Esophagus muscularis mucosa (tissue), 4 donors: ENCODE data around the gene TGFBR2. TPM values are rescaled to one million over a fixed set of nuclear protein-coding genes. Genes with fewer than 3 reads are reported as not detected.

ENCODE experiments used
- DNase-seq: peaks from one replicate; pipeline ENCODE4 v3.0.0-alpha.2; 2017; ENCODE audit errors: extremely low spot score
- H3K27ac ChIP-seq, 4 donors: fragments of 200-600 bp; sonication (generic); replicated peaks in 1 of 4; 1 replicate in 3 of 4; 2 replicates in 1 of 4; pipeline ENCODE4 v1.5.1; 2016 to 2019; ENCODE audit warnings: mild to moderate bottlenecking in 1 of 4
- H3K27me3 ChIP-seq, 4 donors: fragments of 200-600 bp; sonication (generic); one replicate each; pipeline versions ENCODE4 v1.5.1 to v1.6.0; 2016 to 2019
- H3K36me3 ChIP-seq, 4 donors: fragments of 200-600 bp; sonication (generic); one replicate each; pipeline ENCODE4 v1.5.1; 2016 to 2019
- H3K4me1 ChIP-seq, 4 donors: fragments of 200-600 bp; sonication (generic); one replicate each; pipeline ENCODE4 v1.5.1; 2016 to 2019
- H3K4me3 ChIP-seq, 4 donors: fragments of 200-600 bp; sonication (generic); 1 replicate in 2 of 4; 2 replicates in 2 of 4; pipeline ENCODE4 v1.5.1; 2016 to 2019; ENCODE audit warnings: mild to moderate bottlenecking in 4 of 4, moderate library complexity in 1 of 4
- H3K9me3 ChIP-seq, 4 donors: fragments of 200-600 bp; sonication (generic); 1 replicate in 3 of 4; 2 replicates in 1 of 4; pipeline ENCODE4 v1.5.1; 2016 to 2019
- EP300 ChIP-seq: sonication (generic); formaldehyde crosslinking; IDR thresholded peaks from one replicate; pipeline ENCODE4 v1.6.1; 2017; ENCODE audit warnings: antibody characterized with exemption
- POLR2A ChIP-seq: fragments of 450-650 bp; IDR thresholded peaks from one replicate; pipeline ENCODE4 v1.6.1; 2017; ENCODE audit warnings: antibody characterized with exemption, moderate library complexity, mild to moderate bottlenecking, low read depth
- POLR2AphosphoS5 ChIP-seq, 2 donors: sonication (generic); formaldehyde crosslinking; IDR thresholded peaks; one replicate each; pipeline ENCODE4 v1.6.1; 2017; ENCODE audit warnings: antibody characterized with exemption in 2 of 2
- WGBS: methylation state at CpG from one replicate; pipeline ENCODE4 v1.1.5; 2018; 5-methylcytosine and 5-hydroxymethylcytosine counted together
- intact Hi-C: fragments of 100-400 bp; cut with DNase I; formaldehyde crosslinking; loops from one replicate; pipeline ENCODE4 v1.15.1; 2023
- total RNA-seq, 4 donors: library from RNA; depleted of rRNA; stranded (reverse); fragments of >200 nt; gene quantifications; one replicate each; pipeline versions ENCODE4 v1.1.0 to v1.2.1, GENCODE V29; 2016
- TF ChIP-seq, protein P1 (sequence below), 3 experiments: fragments of 200-600 bp in 2 of 3; fragments of 450-650 bp in 1 of 3; sonication (generic) in 2 of 3; IDR thresholded peaks; one replicate each; pipeline ENCODE4 v1.5.1; 2017 to 2019; ENCODE audit warnings: antibody characterized with exemption in 3 of 3, mild to moderate bottlenecking in 2 of 3, moderate library complexity in 1 of 3

Gene TGFBR2
- total RNA-seq, 4 donors from 2014 or later = 202 to 292 (median 261) TPM

DNA sequence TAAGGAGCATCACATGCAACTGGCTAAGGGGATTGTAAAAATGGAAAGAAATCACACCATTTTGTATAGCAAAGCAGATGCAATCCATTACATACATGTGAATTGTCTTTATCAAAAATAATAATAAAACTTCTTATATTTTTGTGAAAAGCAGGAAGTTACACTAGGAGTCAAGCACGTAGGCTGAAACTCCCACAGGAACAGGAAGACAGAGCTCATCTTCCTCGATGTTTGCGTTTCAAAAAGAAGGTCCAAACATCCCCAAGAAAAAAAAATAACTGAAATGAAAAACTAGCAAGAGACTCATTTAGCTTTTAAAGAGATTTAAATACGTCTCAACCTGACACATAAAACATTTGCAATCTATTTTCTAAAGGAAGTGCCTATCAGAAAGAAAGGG, 106.6 kb downstream of the TGFBR2 start:
- intact Hi-C loops = no loop called here
- TF ChIP-seq POLR2A (no peak), POLR2AphosphoS5 (IDR thresholded peaks at IDR 0.05) (no peak), EP300 (no peak)
- TF ChIP-seq, protein P1, sequence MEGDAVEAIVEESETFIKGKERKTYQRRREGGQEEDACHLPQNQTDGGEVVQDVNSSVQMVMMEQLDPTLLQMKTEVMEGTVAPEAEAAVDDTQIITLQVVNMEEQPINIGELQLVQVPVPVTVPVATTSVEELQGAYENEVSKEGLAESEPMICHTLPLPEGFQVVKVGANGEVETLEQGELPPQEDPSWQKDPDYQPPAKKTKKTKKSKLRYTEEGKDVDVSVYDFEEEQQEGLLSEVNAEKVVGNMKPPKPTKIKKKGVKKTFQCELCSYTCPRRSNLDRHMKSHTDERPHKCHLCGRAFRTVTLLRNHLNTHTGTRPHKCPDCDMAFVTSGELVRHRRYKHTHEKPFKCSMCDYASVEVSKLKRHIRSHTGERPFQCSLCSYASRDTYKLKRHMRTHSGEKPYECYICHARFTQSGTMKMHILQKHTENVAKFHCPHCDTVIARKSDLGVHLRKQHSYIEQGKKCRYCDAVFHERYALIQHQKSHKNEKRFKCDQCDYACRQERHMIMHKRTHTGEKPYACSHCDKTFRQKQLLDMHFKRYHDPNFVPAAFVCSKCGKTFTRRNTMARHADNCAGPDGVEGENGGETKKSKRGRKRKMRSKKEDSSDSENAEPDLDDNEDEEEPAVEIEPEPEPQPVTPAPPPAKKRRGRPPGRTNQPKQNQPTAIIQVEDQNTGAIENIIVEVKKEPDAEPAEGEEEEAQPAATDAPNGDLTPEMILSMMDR (IDR thresholded peaks at IDR 0.05) = no peak
- no peak overlapping the region for H3K4me3 ChIP-seq

DNA sequence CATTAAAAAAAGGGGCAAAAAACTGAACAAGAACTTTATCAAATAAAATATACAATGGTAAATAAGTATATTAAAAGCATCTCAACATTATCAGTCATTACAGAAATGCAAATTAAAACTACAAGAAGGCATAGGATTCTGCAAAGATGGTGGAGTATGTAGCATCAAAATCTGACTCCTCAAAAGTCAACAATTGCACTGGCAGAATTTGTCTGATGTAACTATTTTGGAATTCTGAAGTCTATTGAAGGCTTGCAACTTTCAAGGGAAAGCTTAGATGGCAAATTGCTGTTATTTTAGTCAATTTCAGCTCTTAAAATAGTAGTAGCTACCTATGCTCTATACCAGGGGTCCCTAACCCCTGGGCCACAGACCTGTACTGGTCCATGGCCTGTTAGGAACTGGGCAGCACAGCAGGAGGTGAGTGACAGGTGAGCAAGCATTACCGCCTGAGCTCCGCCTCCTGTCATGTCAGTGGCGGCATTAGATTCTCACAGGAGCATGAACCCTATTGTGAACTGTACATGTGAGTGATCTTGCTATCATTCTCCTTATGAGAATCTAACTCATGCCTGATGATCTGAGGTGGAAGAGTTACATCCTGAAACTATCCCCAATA, 107.6 kb downstream of the TGFBR2 start:
- TF ChIP-seq POLR2A (no peak), POLR2AphosphoS5 (IDR thresholded peaks at IDR 0.05) (no peak), EP300 (no peak)
- TF ChIP-seq, protein P1 (IDR thresholded peaks at IDR 0.05) = no peak
- H3K27ac ChIP-seq = no peak overlapping the region

More for the DNA sequence above, 106.6 kb downstream of the TGFBR2 start:
- H3K27ac ChIP-seq = no peak overlapping the region
- DNase-seq = no peak
- H3K4me1 ChIP-seq = peaks cover 0 to 6% (median 0%) of the 10 kb centered on the region in 4 donors
- H3K36me3 ChIP-seq = no peaks in the 10 kb centered on the region
- whole genome bisulfite sequencing = 80% methylated on average over 4 of the region's 4 CpGs
- no peaks in the 10 kb centered on the region for H3K27me3 ChIP-seq
- no peaks in the 10 kb centered on the region for H3K9me3 ChIP-seq

DNA sequence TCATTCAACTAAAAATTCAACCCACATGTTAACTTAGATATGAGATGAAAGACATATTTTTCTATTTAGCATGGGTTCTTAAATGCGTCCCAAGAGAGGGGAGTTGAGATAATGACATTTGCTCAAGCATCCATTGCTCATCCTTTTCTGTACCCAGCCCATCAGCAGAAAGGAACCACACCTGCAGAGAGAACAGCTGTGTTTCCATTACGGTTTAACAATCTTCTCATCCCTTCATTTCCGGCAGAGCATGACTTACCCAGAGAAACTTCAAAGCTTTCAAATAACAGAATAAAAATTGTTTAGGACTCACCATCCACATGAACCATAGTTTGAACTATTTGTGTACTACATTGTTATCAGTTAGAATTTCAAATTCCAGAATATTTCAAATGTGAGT, 113.1 kb downstream of the TGFBR2 start:
- intact Hi-C loops = no loop called here
- no peak overlapping the region for H3K4me3 ChIP-seq
- H3K27ac ChIP-seq = no peak overlapping the region
- no peaks in the 10 kb centered on the region for H3K9me3 ChIP-seq
- WGBS = 87% methylated on average over 3 of the region's 3 CpGs
- H3K27me3 ChIP-seq = no peaks in the 10 kb centered on the region
- no peak for DNase-seq
- TF ChIP-seq, protein P1 (IDR thresholded peaks at IDR 0.05) = no peak
- TF ChIP-seq POLR2A = no peak
- no peak for TF ChIP-seq EP300
- TF ChIP-seq POLR2AphosphoS5 (IDR thresholded peaks at IDR 0.05) = no peak
- H3K36me3 ChIP-seq = no peaks in the 10 kb centered on the region
- peaks cover 0 to 13% (median 5%) of the 10 kb centered on the region in 4 donors for H3K4me1 ChIP-seq

More for the DNA sequence above, 107.6 kb downstream of the TGFBR2 start:
- H3K4me1 ChIP-seq = peaks cover 0 to 6% (median 0%) of the 10 kb centered on the region in 4 donors
- no peak overlapping the region for H3K4me3 ChIP-seq
- H3K27me3 ChIP-seq = no peaks in the 10 kb centered on the region
- intact Hi-C loops = no loop called here
- H3K9me3 ChIP-seq = no peaks in the 10 kb centered on the region
- DNase-seq = no peak
- WGBS = 100% methylated on average over 2 of the region's 3 CpGs
- H3K36me3 ChIP-seq = no peaks in the 10 kb centered on the region

DNA sequence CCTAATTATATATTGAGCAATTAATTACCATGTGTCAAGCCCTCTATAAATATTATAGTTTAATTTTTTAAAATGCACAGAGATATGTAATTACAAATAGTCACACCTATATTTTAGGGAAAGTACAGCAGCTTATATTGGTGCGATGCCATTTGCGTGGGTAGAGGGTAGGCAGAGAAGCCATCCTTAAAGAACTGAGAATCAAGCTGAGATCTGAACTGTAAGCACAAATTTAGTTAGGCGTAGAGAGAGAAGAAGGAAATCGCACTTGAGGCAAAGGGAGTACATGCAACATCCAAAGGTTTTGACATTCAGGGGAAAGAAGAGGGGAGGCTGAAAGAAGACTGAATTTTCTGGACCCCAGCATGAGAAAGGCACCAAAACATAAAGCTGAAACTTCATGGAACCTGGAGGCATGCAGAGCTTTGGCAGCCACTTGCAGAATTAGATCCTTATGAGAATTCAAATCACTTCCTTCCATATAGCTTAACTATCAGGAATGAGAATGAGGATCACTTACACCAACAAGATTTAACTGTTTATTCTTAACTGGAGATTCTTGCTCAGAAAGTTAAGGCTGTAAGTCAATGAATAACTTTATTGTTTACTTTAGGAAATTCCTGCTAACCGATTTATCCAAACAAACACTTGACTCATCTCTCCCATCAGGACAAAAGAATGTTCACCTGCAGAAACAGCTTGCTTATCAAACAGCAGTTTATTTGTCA, 114.3 kb downstream of the TGFBR2 start:
- TF ChIP-seq EP300 (no peak), POLR2A (no peak), POLR2AphosphoS5 (IDR thresholded peaks at IDR 0.05) (no peak)
- TF ChIP-seq, protein P1 (IDR thresholded peaks at IDR 0.05) = no peak
- intact Hi-C loops = no loop called here
- H3K4me3 ChIP-seq = no peak overlapping the region
- H3K36me3 ChIP-seq = no peaks in the 10 kb centered on the region
- peaks cover 0 to 13% (median 5%) of the 10 kb centered on the region in 4 donors for H3K4me1 ChIP-seq
- H3K27ac ChIP-seq = no peak overlapping the region
- no peaks in the 10 kb centered on the region for H3K27me3 ChIP-seq
- no peaks in the 10 kb centered on the region for H3K9me3 ChIP-seq
- WGBS = 75% methylated on average over 5 of the region's 5 CpGs
- no peak for DNase-seq
